ENCODE results near the gene PHLDB1.

DNA sequence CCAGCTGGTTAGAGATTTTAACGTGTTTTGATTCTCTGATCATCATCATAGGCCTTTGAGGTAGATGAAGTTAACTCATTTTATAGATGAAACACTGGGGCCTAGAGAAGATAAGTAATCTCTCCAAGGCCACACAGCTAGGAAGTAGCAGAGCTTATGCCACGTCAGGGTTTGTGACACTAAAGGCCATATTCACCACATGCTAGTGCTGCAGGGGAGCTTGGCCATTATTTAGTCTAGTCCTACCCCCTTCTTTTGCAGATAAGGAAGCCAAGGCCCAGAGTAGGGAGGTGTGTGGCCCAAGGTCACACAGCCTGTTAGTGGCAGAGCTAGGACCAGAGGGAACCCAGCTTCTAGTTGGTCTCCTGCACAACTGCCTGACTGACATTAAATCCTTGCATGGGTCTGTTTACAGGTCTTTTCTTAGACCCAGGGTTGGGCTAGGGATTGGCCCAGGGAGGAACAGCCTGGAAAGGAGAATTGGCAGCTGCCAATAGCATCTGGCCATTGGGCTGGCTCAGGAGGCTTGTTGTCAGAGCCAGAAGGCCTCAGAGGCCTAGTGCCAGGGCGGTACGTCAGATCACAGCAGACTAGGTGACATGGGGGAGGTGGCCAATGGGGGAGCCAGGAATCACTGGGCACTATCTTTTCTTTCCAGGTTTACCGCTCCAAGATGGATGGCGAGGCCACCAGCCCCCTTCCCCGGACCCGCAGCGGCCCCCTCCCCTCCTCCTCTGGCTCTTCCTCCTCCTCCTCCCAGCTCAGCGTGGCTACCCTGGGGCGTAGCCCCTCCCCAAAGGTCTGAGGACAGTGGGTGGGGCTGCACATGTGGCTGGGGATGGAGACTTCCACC is 36.0 kb downstream of the PHLDB1 start:
- no peak for TF ChIP-seq EZH2 (IDR thresholded peaks at IDR 0.05; ENCODE audit: insufficient read depth, low read length)
- TF ChIP-seq, protein P1, sequence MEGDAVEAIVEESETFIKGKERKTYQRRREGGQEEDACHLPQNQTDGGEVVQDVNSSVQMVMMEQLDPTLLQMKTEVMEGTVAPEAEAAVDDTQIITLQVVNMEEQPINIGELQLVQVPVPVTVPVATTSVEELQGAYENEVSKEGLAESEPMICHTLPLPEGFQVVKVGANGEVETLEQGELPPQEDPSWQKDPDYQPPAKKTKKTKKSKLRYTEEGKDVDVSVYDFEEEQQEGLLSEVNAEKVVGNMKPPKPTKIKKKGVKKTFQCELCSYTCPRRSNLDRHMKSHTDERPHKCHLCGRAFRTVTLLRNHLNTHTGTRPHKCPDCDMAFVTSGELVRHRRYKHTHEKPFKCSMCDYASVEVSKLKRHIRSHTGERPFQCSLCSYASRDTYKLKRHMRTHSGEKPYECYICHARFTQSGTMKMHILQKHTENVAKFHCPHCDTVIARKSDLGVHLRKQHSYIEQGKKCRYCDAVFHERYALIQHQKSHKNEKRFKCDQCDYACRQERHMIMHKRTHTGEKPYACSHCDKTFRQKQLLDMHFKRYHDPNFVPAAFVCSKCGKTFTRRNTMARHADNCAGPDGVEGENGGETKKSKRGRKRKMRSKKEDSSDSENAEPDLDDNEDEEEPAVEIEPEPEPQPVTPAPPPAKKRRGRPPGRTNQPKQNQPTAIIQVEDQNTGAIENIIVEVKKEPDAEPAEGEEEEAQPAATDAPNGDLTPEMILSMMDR (IDR thresholded peaks at IDR 0.05; ENCODE audit: insufficient read depth, low read depth, low read length) = no peak

Data from astrocyte (in vitro differentiated cells and primary cell).